Glutamatergic neuron (in vitro differentiated cells): ENCODE measurements around the gene MKLN1. TPM values are rescaled to one million over a fixed set of nuclear protein-coding genes. Genes with fewer than 3 reads are reported as not detected.
"Not testable (repeated sequence)": the region's sequence is repeated elsewhere in the genome, so short reads cannot be mapped to it uniquely, and the experiment has no call there.

Experiments
- DNase-seq: peaks from one replicate; pipeline ENCODE4 v3.0.0; 2022
- H3K27ac Mint-ChIP-seq: one replicate; pipeline ENCODE4 v1.8.0; 2020; ENCODE audit warnings: mild to moderate bottlenecking, mixed read lengths, inconsistent platforms; ENCODE audit not compliant: unreplicated experiment
- H3K27me3 Mint-ChIP-seq: one replicate; pipeline ENCODE4 v1.8.0; 2020; ENCODE audit warnings: mild to moderate bottlenecking, moderate library complexity, mixed read lengths, inconsistent platforms; ENCODE audit not compliant: unreplicated experiment
- H3K36me3 Mint-ChIP-seq: one replicate; pipeline ENCODE4 v1.8.0; 2020; ENCODE audit warnings: mild to moderate bottlenecking, mixed read lengths, inconsistent platforms; ENCODE audit not compliant: unreplicated experiment
- H3K4me1 Mint-ChIP-seq: one replicate; pipeline ENCODE4 v1.8.0; 2020; ENCODE audit warnings: mild to moderate bottlenecking, low read depth, mixed read lengths, inconsistent platforms; ENCODE audit not compliant: unreplicated experiment
- H3K4me3 Mint-ChIP-seq: one replicate; pipeline ENCODE4 v1.8.0; 2020; ENCODE audit warnings: mild to moderate bottlenecking, mixed read lengths, inconsistent platforms; ENCODE audit not compliant: unreplicated experiment
- H3K9me3 Mint-ChIP-seq: one replicate; pipeline ENCODE4 v1.8.0; 2020; ENCODE audit warnings: mild to moderate bottlenecking, moderate library complexity, mixed read lengths, inconsistent platforms; ENCODE audit not compliant: unreplicated experiment
- total RNA-seq: library from RNA; stranded (reverse); fragmentation: NEBNext Ultra II Directional; extraction: Animal tissue kit (Norgen Biotek cat#: 25700); gene quantifications from one replicate; pipeline ENCODE4 v1.2.1, GENCODE V29; 2021; ENCODE audit not compliant: unreplicated experiment
- TF ChIP-seq, protein P1 (sequence below): fragments of 200-600 bp; sonication (generic); IDR thresholded peaks from one replicate; pipeline ENCODE4 v1.5.0; 2021; ENCODE audit not compliant: partially characterized antibody, unreplicated experiment

MKLN1 gene
- total RNA-seq, 1 donor from 2014 or later, result 36.7 TPM

DNA sequence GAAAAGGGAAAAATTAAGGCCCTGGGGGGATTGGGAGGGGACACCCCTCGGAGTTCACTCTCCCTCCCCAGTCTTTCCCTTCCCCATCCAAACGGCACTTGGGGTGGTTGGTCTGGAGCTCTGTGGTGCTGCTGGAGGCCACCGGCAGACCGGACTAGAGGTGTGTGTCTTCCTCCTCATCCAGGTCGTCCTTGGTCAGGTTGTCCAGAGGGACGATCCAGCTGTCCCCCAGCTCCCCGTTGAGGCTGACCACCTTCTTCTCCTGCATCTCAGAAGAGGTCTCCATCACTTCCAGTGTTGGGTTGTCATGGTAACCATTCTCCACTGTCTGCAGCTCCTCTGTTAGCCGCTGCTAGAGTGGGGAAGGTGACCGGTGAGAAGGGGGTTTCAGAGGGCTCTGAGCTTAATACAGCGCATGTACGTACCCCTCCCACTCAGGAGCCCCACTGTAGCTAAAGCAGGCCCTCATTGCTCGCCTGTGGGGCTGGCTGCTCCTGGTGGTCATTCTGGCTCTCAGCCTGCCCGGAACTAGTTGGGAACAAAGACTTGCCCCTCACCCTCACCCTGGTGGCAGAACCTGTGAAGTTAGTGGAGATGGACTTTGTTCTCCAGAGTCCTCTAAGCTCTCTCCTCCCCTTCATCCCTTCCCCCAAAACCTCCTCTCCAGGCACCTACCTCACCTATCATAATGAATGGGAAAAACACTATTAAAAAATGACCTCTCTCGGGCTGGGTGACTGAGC, 176.7 kb downstream of the MKLN1 start:
- no peaks in the 10 kb centered on the region for H3K36me3 Mint-ChIP-seq
- TF ChIP-seq, protein P1, sequence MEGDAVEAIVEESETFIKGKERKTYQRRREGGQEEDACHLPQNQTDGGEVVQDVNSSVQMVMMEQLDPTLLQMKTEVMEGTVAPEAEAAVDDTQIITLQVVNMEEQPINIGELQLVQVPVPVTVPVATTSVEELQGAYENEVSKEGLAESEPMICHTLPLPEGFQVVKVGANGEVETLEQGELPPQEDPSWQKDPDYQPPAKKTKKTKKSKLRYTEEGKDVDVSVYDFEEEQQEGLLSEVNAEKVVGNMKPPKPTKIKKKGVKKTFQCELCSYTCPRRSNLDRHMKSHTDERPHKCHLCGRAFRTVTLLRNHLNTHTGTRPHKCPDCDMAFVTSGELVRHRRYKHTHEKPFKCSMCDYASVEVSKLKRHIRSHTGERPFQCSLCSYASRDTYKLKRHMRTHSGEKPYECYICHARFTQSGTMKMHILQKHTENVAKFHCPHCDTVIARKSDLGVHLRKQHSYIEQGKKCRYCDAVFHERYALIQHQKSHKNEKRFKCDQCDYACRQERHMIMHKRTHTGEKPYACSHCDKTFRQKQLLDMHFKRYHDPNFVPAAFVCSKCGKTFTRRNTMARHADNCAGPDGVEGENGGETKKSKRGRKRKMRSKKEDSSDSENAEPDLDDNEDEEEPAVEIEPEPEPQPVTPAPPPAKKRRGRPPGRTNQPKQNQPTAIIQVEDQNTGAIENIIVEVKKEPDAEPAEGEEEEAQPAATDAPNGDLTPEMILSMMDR, result no peak
- H3K27ac Mint-ChIP-seq, result peak overlapping the region; percentile 33
- peaks cover 59% of the 10 kb centered on the region for H3K4me1 Mint-ChIP-seq
- peak overlapping the region; percentile 65 for H3K4me3 Mint-ChIP-seq
- H3K9me3 Mint-ChIP-seq, result peaks cover 25% of the 10 kb centered on the region
- DNase-seq, result no peak
- H3K27me3 Mint-ChIP-seq, result peaks cover 9% of the 10 kb centered on the region

DNA sequence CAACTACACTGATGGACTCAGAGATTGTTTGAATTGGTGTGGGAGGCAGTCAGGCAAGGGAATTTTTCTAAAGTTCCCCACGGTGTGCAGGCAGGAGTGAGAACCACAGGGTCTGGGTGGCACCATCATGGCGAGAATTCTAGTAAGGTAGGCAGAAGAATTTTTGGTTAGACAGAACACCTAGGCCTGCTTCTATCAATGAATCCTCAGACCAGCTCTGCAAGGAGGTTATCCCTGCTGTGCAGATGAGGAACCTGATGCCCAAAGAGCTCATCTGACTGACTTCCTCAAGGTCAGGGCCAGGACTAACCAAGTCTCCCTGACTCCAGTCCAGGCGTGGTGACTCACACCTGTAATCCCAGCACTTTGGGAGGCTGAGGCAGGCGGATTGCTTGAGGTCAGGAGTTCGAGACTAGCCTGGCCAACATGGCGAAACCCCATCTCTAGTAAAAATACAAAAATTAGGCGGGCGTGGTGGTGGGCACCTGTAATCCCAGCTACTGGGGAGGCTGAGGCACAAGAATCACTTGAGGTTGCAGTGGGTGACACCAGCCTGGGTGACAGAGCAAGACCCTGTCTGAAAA, 177.5 kb downstream of the MKLN1 start:
- not testable (repeated sequence) for H3K36me3 Mint-ChIP-seq, H3K27me3 Mint-ChIP-seq, DNase-seq
- peaks cover 26% of the 10 kb centered on the region for H3K9me3 Mint-ChIP-seq
- peak overlapping the region; percentile 65 for H3K4me3 Mint-ChIP-seq
- H3K27ac Mint-ChIP-seq, result peak overlapping the region; percentile 31
- peaks cover 59% of the 10 kb centered on the region for H3K4me1 Mint-ChIP-seq

DNA sequence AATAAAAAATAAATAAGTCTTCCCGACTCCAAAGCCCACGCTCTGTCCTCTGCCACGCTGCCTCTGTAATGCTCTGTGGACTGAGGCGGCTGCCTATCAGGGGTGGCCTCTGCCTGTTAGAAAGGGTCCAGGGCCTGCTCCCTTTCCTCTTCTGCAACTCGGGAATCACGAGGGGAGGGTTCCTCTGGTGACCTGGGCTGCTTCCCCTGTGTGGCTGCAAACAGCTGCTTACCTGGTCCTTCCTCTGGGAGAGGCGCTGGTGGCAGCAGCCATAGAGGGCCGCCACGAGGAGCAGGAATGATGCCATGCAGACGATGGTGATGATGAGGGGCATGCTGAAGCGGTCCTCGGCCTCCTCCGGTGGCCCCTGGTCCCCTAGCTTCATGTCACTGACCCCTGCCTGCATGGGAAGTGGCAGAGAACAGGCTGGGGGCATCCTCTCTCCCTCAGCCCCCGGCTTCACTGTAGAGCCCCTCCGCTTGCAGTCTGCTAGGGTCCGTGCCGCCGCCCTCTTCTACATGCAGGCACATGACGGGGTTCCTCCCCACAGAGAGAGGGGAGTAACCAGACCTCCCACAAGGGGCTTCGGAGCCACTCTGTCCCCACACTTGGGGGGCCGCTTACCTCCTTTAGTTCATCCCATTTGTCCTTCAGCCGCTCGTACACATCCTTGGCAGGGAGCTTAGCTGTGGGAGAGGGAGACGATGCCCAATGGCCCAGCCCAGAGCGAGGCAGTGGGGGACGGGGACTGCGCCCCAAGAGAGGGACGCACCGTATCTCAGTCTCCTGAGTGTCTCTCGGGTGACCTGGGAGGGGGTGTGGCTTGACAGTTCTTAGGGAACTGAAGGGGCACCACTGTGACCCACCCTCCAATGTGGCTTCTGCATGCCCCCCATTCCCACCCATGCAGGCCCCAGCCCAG, 178.2 kb downstream of the MKLN1 start:
- DNase-seq, result no peak
- no peaks in the 10 kb centered on the region for H3K36me3 Mint-ChIP-seq
- H3K27ac Mint-ChIP-seq, result no peak overlapping the region
- TF ChIP-seq, protein P1, result no peak
- H3K4me3 Mint-ChIP-seq, result no peak overlapping the region
- peaks cover 52% of the 10 kb centered on the region for H3K4me1 Mint-ChIP-seq
- H3K9me3 Mint-ChIP-seq, result peaks cover 26% of the 10 kb centered on the region
- H3K27me3 Mint-ChIP-seq, result peaks cover 12% of the 10 kb centered on the region

DNA sequence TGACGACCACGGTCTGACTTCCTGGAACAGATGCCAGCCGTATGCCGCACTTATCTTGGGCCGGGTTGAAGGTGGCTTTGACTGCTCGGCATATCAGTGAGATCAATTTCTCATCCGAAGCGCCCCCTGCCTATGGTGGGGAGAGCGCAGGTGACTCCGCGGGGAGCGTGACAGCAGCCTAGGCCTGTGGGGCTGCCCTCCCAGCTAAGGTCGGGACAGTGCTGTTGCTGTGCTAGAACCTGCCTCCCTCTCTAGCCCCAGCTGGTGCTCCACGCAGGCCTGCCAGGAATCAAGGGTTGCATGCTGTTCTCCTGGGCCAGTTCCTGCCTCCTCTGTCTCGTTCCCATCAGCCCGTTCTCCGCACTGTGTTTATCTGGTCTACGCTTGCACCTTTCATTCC, 178.9 kb downstream of the MKLN1 start:
- TF ChIP-seq, protein P1, result no peak
- Mint-ChIP-seq H3K36me3 (no peaks in the 10 kb centered on the region), H3K27ac (peak overlapping the region; percentile 38), H3K9me3 (peaks cover 27% of the 10 kb centered on the region), H3K4me3 (no peak overlapping the region), H3K4me1 (peaks cover 45% of the 10 kb centered on the region), H3K27me3 (peaks cover 15% of the 10 kb centered on the region)
- DNase-seq, result peak; percentile 58

DNA sequence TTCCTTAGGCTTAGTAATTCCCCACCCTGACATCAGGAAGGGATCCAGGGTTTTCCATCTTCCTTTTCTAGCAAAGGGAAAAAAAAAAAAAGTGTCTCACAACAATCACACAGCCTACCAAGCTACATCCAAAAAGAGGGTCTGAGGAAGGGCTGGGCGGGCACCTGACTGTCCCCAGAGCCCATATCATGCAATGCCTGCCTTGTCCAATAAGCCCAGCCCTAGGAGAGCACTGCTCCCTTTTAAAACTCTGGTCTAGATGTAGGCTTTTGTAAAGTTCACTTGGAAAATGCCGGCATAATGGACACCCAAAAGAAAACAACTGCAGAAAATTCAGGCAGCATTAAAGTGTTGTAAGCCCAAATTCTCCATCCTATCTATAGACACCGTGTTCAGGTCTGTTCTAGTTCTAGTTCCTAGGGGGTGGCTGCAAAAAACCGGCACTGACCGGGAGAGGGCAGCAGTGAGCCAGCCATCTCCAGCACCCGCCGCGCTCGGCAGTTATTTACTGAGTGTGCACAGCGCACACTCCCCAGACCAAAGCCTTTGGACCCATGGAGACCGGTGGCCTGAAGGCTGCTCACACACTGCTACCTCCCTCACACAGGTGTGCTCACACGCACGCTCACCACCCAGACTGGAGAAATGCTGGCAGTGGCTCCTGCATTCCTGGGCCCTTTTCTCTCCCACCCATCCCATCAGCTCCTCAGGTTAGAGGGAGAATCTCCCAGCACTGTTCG, 180.1 kb downstream of the MKLN1 start:
- TF ChIP-seq, protein P1, result peak; percentile 80
- peaks cover 34% of the 10 kb centered on the region for H3K4me1 Mint-ChIP-seq
- DNase-seq, result peak; percentile 86
- H3K27me3 Mint-ChIP-seq, result peaks cover 8% of the 10 kb centered on the region
- no peak overlapping the region for H3K4me3 Mint-ChIP-seq
- H3K9me3 Mint-ChIP-seq, result peaks cover 17% of the 10 kb centered on the region
- H3K27ac Mint-ChIP-seq, result no peak overlapping the region
- no peaks in the 10 kb centered on the region for H3K36me3 Mint-ChIP-seq
